HepG2 (cell line): Measurements from ENCODE around the gene ADCY6. TPM values are rescaled to one million over a fixed set of nuclear protein-coding genes. Genes with fewer than 3 reads are reported as not detected.

Source experiments
- CBFB ChIP-seq: sonication (generic); formaldehyde crosslinking; IDR thresholded peaks from 2 replicates; pipeline ENCODE4 v1.4.0; 2020; ENCODE audit warnings: missing genetic modification reagents
- CENPBD1 ChIP-seq: sonication (generic); formaldehyde crosslinking; IDR thresholded peaks from 2 replicates; pipeline ENCODE4 v1.8.0; 2022; ENCODE audit warnings: missing genetic modification reagents, low read depth, mild to moderate bottlenecking, borderline replicate concordance
- DNMT3B ChIP-seq: conservative IDR thresholded peaks from 2 replicates; pipeline ENCODE4 v1.6.1; 2016; ENCODE audit warnings: missing biosample characterization, control low read depth
- E2F2 ChIP-seq: sonication (generic); formaldehyde crosslinking; IDR thresholded peaks from 2 replicates; pipeline ENCODE4 v1.4.0; 2020; ENCODE audit warnings: missing genetic modification reagents, borderline replicate concordance
- FOXK1 ChIP-seq: sonication (generic); formaldehyde crosslinking; IDR thresholded peaks from 2 replicates; pipeline ENCODE4 v1.4.0; 2020; ENCODE audit warnings: low read depth, missing genetic modification reagents, borderline replicate concordance
- GABPA ChIP-seq, 2 experiments: IDR thresholded peaks; 2 replicates each; pipeline ENCODE4 v1.6.1; 2011 to 2016; ENCODE audit warnings: low read depth in 2 of 2, low read length in 1 of 2, missing biosample characterization in 1 of 2, missing genetic modification characterization in 1 of 2
- HDAC6 ChIP-seq: fragments of 200-600 bp; sonication (generic); IDR thresholded peaks from 2 replicates; pipeline ENCODE4 v1.7.0; 2017; ENCODE audit warnings: mild to moderate bottlenecking, antibody characterized with exemption, low read length, low read depth
- HIVEP1 ChIP-seq: sonication (generic); formaldehyde crosslinking; IDR thresholded peaks from 2 replicates; pipeline ENCODE4 v1.4.0; 2020; ENCODE audit warnings: mild to moderate bottlenecking, missing genetic modification reagents
- JUNB ChIP-seq: sonication (generic); formaldehyde crosslinking; IDR thresholded peaks from 2 replicates; pipeline ENCODE4 v1.8.0; 2022; ENCODE audit warnings: missing genetic modification reagents, mild to moderate bottlenecking, borderline replicate concordance
- NR1H2 ChIP-seq: sonication (generic); formaldehyde crosslinking; IDR thresholded peaks from 2 replicates; pipeline ENCODE4 v1.8.1; 2022; ENCODE audit warnings: low read depth, missing genetic modification reagents, borderline replicate concordance
- PAF1 ChIP-seq: IDR thresholded peaks from 2 replicates; pipeline ENCODE4 v1.6.1; 2016; ENCODE audit warnings: missing genetic modification reagents, missing compliant biosample characterization
- RBM22 ChIP-seq: fragments of 200-400 bp; formaldehyde crosslinking; optimal IDR thresholded peaks from 2 replicates; pipeline ENCODE3; 2017; ENCODE audit warnings: mild to moderate bottlenecking, low read length, moderate library complexity
- THYN1 ChIP-seq: sonication (generic); formaldehyde crosslinking; IDR thresholded peaks from 2 replicates; pipeline ENCODE4 v1.8.1; 2023; ENCODE audit warnings: low read depth, mild to moderate bottlenecking, moderate library complexity, missing genetic modification reagents, borderline replicate concordance
- ZBTB7A ChIP-seq: sonication (generic); formaldehyde crosslinking; IDR thresholded peaks from 2 replicates; pipeline ENCODE4 v1.8.0; 2022; ENCODE audit warnings: mild to moderate bottlenecking, missing genetic modification reagents
- ZIK1 ChIP-seq: sonication (generic); formaldehyde crosslinking; IDR thresholded peaks from 2 replicates; pipeline ENCODE4 v1.5.0; 2020; ENCODE audit warnings: mild to moderate bottlenecking, low read depth, missing genetic modification reagents, borderline replicate concordance
- ZNF235 ChIP-seq: sonication (generic); formaldehyde crosslinking; IDR thresholded peaks from 2 replicates; pipeline ENCODE4 v1.8.1; 2023; ENCODE audit warnings: mild to moderate bottlenecking, missing genetic modification reagents, borderline replicate concordance
- ZNF550 ChIP-seq: sonication (generic); formaldehyde crosslinking; IDR thresholded peaks from 2 replicates; pipeline ENCODE4 v1.4.0; 2020; ENCODE audit warnings: mild to moderate bottlenecking, missing genetic modification reagents, borderline replicate concordance
- ZNF639 ChIP-seq: conservative IDR thresholded peaks from 2 replicates; pipeline ENCODE4 v1.6.1; 2018; ENCODE audit warnings: missing genetic modification reagents
- ZNF772 ChIP-seq: sonication (generic); formaldehyde crosslinking; IDR thresholded peaks from 2 replicates; pipeline ENCODE4 v1.5.0; 2020; ENCODE audit warnings: mild to moderate bottlenecking, missing genetic modification reagents
- ZNF788 ChIP-seq: sonication (generic); formaldehyde crosslinking; IDR thresholded peaks from 2 replicates; pipeline ENCODE4 v1.5.0; 2020; ENCODE audit warnings: mild to moderate bottlenecking, missing genetic modification reagents, borderline replicate concordance
- polyA plus RNA-seq, 8 experiments: library from polyadenylated mRNA; depleted of rRNA in 3 of 8; stranded (reverse) in 7 of 8; unstranded in 1 of 8; fragments of >200 nt; fragmentation: Illumina TruSeq in 4 of 8; extraction: Trizol in 4 of 8; gene quantifications; 2 replicates each; pipeline versions ENCODE4 v1.2.1 to v1.2.3, GENCODE V29; 2011 to 2016; ENCODE audit warnings: low read depth in 4 of 8, missing spikeins in 1 of 8, mixed read lengths in 1 of 8; ENCODE audit not compliant: insufficient read depth in 1 of 8
- total RNA-seq, 5 experiments: library from RNA; depleted of rRNA; stranded (reverse); fragments of >200 nt; fragmentation: Illumina TruSeq; extraction: Trizol; gene quantifications; 2 replicates each; pipeline ENCODE4 v1.2.3, GENCODE V29; 2016; ENCODE audit warnings: low read depth in 1 of 5
- TF ChIP-seq, protein P1 (sequence below): sonication (generic); formaldehyde crosslinking; IDR thresholded peaks from 2 replicates; pipeline ENCODE4 v1.5.0; 2020; ENCODE audit warnings: missing genetic modification reagents, mild to moderate bottlenecking, borderline replicate concordance
- TF ChIP-seq, protein P2 (sequence below): sonication (generic); formaldehyde crosslinking; IDR thresholded peaks from 2 replicates; pipeline ENCODE4 v1.4.0; 2020; ENCODE audit warnings: low read depth, mild to moderate bottlenecking, missing genetic modification reagents

ADCY6 gene
- total and polyA plus RNA-seq, 2 of the 13 experiments (the other 11 are each of a cell fraction or from before 2014, with no cell fraction given), result 10.6 to 11.8 TPM

DNA sequence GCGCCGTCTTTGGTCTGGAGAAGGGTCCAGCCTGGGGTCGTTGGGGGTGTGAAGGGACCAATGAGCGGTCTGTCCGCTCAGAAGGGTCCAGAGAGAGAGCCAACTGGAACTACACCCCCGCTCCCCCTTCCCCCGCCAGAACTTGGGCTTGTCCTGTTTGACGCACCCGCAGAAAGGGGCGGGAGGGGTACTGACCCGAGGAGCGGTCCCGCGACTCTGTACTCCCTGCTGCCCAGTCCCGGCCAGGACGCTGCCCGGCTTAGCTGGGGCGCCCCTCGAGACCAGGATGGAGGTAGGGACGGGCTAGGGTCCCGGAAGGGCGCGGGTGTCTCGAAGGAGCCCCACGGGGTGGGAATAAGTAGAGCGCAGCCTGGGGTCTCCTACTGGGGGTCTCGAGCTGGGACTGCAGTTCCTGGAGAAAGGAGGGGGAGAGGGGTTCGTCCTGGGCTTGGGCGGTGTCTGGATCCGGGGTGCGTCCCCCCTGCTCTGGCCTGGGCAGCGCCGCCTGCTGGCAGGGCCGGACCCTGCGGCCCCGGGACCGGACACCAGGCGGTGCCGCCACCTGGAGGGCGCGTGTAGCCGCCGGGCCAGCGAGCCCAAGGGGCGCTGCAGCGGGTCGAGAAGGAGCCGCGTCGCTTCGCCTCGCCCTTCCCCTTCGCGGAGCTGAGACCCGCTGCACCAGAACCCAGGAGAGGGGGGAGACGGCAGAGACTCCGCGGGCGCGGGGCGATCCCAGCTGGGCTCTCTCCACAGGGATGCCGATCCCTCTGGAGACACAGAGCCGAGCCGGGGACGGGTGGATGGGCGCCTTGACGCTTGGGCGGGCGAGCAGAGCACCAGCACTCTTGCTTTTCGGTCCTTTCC, 25.6 kb upstream of the ADCY6 start (continued):
- TF ChIP-seq JUNB (CRISPR knock-in tag) (no peak), HIVEP1 (CRISPR knock-in tag) (no peak), ZIK1 (CRISPR knock-in tag) (no peak), CENPBD1 (CRISPR knock-in tag) (no peak), THYN1 (CRISPR knock-in tag) (no peak), ZNF788 (peak; percentile 46; the same call in 1 of the 2 replicates), NR1H2 (no peak), ZNF639 (CRISPR knock-in tag) (0 out of 2 replicates have a peak, but pooled peaks have one; percentile 44), PAF1 (no peak), HDAC6 (no peak), E2F2 (no peak), ZBTB7A (CRISPR knock-in tag) (peak; percentile 24; the same call in 1 of the 2 replicates), GABPA (IDR thresholded peaks at IDR 0.05; ENCODE audit: low read depth, low read length) (no peak), GABPA (CRISPR knock-in tag; IDR thresholded peaks at IDR 0.05; ENCODE audit: low read depth) (no peak), DNMT3B (no peak), FOXK1 (CRISPR knock-in tag) (peak; percentile 35; the same call in 1 of the 2 replicates), ZNF235 (CRISPR knock-in tag) (0 out of 2 replicates have a peak, but pooled peaks have one; percentile 69), ZNF550 (CRISPR knock-in tag) (no peak), RBM22 (no peak), ZNF772 (CRISPR knock-in tag) (no peak), CBFB (CRISPR knock-in tag) (peak; percentile 67)
- TF ChIP-seq, protein P1, sequence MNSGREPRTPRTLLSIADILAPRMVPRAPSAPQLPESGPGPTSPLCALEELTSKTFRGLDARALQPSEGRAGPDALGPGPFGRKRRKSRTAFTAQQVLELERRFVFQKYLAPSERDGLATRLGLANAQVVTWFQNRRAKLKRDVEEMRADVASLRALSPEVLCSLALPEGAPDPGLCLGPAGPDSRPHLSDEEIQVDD (CRISPR knock-in tag), result no peak
- TF ChIP-seq, protein P2, sequence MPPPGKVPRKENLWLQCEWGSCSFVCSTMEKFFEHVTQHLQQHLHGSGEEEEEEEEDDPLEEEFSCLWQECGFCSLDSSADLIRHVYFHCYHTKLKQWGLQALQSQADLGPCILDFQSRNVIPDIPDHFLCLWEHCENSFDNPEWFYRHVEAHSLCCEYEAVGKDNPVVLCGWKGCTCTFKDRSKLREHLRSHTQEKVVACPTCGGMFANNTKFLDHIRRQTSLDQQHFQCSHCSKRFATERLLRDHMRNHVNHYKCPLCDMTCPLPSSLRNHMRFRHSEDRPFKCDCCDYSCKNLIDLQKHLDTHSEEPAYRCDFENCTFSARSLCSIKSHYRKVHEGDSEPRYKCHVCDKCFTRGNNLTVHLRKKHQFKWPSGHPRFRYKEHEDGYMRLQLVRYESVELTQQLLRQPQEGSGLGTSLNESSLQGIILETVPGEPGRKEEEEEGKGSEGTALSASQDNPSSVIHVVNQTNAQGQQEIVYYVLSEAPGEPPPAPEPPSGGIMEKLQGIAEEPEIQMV (CRISPR knock-in tag), result no peak; the same call in 1 of the 2 replicates
